ENCODE data around the gene EEF1AKMT3.

Gene EEF1AKMT3

DNA sequence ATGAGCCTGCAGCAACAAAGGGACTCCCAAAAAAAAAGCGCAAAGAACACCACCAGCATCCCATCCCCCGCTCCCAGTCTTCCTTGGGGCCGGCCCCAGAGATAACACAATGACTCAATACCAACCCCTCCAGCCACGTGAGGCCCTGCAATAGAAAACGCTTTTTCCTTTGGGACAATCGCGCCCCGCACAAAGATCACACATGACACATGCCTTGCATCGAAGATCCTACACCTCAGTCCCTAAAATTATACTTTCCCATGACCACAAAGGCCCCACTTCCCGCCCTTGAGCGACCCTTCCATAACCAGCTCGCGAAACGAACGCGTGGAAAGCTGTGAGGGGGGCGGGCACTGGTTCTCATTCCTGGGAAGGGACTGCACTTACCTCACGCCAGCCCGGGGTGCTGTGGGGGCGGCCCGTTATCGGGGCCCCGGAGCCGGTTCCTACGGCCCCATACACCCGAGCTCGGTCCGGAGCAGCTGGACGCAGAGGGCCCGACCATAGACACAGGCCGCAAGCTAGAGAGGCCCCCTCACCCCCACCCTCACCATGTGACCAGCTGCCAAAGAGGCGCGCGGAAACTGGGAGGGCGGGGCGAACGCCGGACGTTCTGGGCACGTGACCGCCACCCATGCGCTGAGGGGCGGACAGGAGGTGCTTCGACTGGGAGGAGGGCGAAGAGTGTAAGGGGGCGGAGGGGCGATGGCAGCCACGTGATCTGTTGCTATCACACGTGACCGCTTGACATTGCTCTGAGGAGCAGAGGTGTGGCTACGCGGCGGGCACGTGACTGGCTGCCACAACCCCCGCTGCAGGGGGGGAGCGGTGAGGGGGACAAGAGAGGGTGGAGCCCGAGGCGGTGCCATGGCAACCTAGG is 20.4 kb upstream of the EEF1AKMT3 start, which contains the start of gene CDK4:
CDK4 (minus strand) TSS at position 523 of the 880 bp plus-strand sequence. CDS start 593 bp downstream, outside the sequence.
- DNase-seq, result peak; percentile 100

DNA sequence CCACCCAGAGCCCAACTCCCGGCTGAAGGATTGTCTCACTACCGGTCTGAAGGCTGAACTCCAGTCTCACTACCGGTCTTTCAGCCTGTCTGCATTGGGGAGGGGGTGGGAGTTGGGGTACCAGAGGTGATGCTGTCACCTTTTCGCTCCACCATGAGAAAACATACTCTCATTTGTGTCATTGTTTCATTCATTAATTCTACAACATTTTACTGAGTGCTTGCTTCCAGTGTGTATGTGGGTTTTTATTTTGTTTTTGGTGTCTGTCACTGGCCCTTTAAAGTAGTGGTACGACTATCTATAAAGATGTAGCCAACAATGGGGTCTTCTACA is 19.8 kb upstream of the EEF1AKMT3 start:
- no peak for DNase-seq

DNA sequence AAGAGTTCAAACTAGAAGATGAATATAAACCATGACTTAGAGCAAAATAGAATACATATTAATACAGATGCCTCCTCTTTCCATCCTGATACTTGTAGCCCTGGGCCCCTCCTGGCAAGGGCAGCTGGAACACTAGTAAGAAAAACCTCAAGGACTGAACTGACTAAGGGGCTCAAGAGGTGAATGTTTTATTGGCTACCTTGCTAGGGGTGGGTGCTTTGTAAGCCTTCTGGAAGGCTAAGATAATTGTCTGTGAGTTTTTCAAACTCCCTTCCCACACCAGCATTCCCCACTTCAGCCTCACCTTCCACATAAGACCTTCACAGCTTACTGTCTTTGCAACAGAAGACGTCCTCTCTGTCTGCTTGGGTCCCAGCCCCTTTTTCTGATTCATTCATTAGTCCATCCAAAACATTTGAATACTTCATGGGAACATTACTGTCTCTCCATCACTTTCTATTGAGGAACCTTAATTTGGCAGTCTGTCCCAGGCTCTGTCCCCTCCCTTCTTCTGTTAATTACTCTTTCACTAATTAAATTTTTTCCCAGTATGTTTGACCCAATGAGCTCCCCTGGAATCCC is 18.6 kb upstream of the EEF1AKMT3 start:
- no peak for DNase-seq

DNA sequence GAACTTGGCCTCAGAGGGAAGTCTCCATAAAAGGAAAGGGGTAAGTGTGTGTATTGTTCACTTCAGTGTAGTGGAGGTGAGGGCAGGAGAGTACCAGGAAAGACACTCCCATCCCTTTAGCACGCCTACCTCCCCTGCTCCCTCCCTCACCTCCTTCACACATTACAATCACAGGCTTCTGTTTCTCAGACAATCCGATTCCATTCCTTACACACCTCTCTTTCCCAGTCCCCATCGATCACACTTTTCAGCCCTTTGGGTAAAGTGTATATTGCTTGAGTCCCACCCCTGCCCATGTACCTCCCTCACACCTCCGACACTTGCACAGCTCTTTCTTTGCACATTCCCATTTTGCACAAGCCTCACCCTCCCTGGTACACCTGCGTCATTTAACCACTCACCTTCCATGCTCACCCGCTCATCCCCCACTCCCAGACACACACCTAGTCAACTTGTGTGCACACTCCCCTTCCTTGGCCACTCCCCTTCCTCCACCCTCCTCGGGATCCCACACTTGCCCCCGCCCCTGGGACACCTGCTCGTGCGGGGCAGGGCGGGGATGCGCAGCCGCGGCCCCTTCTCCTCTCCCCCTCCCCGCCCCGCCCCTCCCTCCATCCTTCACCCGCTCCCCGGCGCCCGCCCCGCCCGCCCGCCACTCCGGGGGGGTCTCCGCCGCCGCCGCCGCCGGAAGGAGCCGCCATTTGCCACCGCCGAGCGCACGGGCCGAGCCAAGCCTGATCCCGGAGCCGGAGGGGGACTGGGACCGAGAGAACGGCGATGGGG is 17.8 kb upstream of the EEF1AKMT3 start, which contains the start of gene MARCHF9:
MARCHF9 (plus strand) TSS at position 693 of the 783 bp plus-strand sequence. CDS start 426 bp downstream, outside the sequence.
- DNase-seq, result no peak

DNA sequence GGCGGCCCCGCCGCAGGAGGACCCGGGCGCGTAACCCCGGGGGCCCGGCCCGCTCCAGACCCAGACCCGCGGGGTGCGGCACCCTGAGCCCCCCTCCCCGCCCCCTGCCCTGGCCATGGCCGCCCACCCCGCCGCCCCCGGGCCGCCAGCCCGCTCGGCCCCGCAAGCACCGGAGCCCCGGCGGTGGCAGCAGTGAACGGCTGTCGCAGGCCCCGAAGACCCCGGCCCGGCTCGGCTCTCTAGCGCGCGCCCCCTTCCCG is 17.3 kb upstream of the EEF1AKMT3 start:
- DNase-seq, result no peak

DNA sequence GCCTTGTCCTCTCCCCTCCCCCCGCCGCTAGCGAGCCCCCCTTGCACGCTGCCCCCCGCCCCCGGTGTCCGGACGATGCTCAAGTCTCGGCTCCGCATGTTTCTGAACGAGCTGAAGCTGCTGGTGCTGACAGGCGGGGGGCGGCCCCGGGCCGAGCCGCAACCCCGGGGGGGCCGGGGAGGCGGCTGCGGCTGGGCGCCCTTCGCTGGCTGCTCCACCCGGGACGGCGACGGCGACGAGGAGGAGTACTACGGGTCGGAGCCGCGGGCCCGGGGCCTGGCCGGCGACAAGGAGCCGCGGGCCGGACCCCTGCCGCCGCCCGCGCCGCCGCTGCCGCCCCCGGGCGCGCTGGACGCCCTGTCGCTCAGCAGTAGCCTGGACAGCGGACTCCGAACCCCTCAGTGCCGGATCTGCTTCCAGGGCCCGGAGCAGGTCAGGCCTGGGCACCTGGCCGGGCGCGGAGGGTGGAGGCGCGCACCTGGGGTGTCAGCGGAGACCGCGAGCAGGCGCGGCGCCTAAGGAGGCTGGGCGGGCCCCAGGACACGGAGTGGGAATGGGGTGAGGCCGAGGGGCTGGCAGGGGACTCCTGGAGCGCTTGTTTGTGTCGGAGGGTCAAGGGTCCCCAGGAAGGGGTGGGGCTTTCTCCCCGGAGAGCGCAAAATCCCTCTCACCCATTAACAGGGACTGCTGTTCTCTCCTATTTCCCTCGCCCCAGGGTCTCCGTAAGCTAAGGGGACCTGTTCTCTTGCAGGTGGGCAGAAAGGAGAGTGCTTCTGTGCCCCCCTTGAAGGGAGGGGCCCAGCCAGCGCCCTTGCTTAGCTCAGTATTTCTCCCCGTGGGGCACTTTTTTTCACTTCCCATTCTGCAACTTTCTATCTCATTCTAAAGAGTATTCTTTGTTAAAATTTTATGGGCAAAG is 16.7 kb upstream of the EEF1AKMT3 start:
- DNase-seq, result no peak

DNA sequence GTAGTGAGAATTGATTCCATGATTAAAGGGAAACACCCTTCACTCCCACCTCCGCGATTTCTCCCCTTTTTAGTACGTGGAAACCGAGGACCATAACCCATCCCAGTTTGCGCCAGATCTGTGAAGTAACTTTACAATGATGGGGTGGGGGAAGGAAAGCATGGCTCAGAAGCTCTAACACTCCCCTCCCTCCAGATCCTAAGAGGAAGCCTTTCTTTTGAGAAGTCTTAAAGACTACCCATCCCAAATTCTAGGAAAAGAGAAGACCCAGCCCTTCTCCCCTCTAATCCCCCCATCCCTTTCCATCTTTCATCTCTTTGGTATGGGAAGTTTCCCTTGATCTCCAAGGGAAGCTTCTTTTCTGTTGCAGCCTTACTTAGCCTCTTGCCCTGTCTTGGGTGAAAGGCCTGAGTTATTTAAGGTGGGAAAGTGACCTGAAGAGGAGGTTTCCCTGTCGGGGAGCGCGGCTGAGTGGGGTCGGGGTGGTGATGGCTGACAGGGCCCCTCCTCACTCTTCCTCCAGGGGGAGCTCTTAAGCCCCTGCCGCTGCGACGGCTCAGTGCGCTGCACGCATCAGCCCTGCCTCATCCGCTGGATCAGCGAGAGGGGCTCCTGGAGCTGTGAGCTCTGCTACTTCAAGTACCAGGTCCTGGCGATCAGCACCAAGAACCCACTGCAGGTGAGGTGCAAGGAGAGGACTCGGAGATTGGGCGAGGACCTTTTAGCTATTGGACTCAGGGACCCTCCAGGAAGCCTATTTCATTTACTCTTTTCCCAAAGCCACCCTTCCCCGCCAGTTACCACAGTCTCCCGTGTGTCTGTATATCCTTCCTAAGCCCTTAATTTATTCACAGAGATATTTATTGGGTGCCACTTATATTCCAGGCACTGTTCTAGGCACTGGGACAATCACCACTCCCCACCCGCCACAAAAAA is 15.7 kb upstream of the EEF1AKMT3 start:
- no peak for DNase-seq

DNA sequence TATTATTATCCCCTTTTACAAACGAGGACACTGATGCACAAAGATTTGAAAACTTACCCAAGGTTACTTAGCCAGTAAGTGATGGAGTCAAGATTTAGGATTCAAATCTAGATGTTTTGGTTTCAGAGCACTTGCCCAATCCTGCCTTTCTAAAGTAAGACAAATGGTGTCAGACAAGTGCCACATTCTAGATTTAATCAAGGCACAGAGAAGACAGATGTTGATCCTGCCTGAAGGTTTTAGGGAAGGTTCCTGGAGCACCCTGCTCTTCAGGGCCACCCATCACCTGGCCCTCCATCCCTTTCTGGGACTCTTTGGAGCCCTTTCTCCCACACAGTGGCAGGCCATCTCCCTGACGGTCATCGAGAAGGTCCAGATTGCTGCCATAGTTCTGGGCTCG is 14.6 kb upstream of the EEF1AKMT3 start:
- no peak for DNase-seq

DNA sequence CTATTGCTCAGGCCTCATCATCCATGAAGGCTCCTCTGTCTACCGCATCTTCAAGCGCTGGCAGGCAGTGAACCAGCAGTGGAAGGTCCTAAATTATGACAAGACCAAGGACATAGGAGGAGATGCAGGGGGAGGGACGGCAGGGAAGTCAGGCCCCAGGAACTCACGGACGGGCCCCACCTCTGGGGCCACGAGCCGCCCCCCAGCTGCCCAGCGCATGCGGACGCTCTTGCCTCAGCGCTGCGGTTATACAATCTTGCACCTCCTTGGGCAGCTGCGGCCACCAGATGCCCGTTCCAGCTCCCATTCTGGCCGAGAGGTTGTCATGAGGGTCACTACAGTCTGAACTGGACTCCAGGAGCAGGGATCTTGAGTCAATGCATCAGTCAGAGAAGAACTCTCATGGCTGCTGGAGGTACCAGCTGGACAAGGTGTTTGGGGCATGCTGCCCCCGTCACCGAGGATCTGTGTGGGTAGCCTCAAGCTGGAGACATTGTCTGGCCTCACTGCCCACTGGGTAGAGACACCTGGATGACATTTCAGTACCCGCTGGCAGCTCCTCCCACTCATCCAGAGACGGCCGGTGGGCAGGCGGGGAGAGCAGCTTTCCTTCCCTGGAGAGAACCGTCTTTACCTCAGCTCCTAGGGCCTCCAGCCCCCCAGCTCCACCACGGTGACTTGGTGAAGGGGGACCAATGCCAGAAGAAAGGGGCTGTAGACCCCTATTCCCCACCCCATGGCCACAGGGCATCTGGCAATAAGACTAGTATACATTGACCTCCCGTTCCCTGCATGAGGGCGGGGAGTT is 13.7 kb upstream of the EEF1AKMT3 start:
- no peak for DNase-seq

DNA sequence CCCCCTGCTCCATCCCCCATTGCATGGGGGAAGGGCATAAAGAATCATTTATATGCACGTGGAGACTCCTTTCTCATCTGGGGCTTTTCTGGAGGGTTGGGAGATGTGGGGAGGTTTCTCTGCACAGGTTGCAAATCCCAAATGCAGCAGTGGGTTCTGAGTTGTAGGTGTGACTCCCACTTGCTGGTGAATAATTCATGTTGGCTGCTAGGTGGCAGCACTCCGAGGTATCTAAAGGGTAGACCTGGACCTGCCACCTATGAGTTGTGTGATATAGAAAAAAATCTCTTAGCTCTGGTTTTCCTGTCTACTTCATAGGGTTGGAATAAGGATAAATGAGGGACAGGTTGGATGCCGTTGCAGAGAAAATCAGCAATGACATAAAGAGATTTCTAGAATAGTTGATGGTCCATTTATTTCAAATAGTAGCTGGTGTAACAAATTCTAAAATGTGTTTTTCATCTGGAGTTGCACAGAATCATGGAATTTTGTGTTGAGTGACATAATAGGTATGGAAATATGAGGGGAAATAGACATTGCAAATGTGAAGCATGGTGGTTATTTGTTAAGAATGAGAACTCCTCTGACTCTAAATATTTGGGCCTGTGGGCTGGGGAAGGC is 12.9 kb upstream of the EEF1AKMT3 start:
- no peak for DNase-seq

DNA sequence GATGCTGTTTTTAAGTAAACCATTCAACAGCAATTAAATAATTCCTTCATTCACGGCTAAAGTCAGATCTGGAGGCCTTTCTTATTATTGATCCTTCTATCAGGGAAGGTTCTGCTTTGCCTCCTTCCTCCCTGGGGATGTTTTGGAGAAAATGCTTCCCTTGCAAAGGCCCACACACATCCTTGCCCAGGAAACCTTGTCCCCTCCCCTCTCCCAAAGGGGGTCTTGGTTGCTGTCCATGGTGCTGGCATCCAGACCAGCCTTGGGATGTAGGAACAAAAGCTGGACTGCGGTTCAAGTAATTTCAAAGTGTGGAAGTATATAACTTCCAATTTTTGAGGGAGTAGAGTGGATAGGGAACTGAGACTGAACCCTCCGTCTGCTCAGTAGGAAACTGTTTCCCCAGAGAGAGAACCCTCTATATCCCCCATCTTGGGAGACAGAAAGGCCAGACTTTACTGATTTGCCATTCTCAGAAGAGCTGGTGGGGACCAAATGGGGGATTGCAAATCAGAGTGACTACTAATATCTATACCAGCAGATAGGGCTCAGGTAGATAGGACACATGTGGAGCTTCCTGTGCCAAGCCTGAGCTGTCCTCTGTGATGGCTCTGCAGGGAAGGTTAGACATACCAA is 11.9 kb upstream of the EEF1AKMT3 start:
- no peak for DNase-seq

DNA sequence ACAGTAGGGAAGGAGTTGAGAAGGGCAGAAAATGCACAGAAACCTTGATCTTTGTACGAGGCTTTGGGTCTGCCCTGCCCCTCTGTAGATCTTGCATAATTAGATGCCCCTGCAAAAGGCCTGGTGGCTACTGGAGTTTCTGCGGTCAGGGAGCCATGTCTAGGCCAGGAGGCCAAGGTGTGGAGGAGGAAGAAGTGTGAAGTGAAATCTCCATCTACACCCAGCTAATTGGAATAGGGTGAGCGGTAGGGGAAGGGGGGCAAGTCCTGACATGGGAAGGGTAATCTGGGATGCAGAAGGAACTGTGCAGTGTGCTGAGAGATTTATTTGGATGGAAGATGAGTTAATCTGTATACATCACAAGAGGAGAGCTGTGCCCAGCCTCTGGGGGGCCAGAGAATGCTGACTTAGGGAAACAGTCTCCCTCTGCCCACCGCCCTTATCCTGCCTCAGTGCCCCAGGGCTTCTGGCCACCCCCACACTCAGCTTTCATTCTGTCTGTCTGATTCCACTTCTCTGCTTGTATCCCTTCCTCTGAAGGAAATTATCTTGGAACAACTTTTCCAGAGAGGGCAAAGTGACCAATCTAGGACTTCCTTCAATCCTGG is 10.9 kb upstream of the EEF1AKMT3 start:
- DNase-seq, result no peak

DNA sequence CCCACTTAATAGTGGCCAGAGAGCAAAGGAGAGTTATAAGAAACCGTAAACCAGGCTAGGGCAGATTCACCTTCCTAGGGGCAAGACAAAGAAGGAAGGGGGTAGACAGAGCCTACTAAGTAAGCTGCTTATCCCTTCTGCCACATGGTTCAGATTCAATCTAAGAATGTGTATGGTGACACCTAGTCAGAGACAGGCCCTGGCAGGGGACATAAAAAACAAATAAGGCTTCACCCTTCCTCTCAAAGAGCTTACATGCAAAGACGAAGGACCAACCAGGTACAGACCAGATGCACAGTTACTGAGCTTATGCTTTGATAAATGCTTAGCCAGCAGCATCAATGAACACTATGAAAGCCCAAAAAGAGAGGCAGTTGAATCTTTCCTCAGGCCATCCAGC is 10.0 kb upstream of the EEF1AKMT3 start:
- DNase-seq, result no peak

DNA sequence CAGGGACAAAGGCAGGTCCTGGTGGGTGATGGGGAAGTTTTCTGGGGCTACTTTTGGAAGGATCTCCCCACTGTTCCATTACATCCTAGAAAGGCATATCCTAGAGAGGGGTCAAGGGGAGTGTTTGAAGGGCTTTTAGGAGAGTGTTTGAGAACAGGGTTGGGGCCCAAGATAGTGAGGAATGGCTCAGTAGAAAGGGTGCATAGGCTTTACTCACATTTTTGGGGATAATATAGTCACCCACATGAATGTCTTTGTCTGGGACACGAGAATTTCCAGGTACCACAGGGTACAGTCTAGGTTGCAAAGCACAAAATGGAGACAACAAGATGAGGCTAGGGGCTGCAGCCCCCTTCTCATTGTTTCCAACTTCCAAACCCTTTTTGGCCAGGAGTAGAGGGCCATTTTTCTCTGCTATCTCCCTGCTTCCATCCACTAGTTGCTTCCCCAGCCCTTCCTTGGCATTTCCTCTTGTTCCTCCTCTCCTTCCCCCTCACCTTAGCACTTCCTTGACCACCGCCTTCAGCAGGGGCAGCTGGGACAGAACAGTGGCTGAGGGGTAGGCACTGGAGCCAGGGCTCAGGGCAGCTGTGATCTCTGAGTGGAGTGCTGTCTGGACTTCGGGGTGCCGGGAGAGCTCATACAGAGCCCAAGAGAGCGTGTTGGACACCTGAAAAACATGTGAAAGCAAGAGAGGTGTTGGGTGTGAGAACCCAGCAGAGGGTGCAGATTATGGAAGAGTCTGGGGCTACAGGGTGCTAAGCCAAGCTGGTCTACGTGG is 8.3 kb upstream of the EEF1AKMT3 start:
- DNase-seq, result no peak

DNA sequence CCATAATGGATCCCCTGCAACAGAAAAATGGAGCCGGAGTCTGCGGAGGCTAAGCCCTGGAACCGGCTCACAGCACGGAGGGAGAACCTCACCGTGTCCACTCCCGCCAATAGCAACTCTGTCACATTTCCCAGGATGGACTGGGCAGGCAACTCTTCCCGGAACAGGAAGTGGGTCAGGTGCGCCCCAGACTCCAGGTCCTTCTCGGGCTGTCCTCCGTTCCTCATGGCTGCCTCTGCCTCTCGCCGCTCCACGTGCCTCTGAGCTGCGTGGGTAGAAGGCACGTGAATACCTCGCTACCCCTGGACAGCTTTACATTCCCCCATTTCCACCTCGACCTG is 7.8 kb upstream of the EEF1AKMT3 start:
- no peak for DNase-seq

DNA sequence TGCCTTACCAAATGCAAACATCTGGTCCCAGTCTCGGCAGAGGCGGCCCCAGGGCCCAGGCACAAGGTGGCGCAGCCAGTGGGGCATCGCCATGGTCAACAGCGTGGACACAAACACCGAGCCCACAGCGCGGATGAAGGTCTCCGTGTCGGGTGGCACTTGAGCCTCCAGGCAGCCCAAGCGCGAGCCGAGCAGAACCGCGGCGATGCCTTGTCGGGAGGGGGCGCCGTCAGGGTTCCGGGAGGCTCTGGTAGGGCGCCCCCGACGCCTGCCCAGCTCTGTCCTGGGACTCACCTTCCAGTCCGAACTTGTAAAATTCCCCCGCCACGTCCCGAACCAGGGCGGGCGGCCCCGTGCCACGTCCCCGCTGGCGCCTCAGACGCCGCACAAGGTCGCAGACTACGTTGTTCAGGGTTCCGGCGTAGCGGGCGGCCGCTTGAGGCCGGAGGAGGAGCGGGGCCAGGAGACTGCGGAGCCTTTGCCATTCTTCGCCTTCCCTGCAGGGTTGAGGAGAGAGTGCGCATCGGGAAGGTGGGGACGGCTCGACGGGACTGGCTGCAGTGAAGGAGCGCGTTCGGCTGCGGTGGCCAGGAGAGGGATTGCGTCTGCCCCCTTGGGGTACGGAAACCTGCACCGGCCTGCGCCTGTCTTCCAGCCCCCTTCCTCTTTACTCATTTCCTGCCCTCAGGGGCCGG is 7.3 kb upstream of the EEF1AKMT3 start:
- DNase-seq, result peak; percentile 25

DNA sequence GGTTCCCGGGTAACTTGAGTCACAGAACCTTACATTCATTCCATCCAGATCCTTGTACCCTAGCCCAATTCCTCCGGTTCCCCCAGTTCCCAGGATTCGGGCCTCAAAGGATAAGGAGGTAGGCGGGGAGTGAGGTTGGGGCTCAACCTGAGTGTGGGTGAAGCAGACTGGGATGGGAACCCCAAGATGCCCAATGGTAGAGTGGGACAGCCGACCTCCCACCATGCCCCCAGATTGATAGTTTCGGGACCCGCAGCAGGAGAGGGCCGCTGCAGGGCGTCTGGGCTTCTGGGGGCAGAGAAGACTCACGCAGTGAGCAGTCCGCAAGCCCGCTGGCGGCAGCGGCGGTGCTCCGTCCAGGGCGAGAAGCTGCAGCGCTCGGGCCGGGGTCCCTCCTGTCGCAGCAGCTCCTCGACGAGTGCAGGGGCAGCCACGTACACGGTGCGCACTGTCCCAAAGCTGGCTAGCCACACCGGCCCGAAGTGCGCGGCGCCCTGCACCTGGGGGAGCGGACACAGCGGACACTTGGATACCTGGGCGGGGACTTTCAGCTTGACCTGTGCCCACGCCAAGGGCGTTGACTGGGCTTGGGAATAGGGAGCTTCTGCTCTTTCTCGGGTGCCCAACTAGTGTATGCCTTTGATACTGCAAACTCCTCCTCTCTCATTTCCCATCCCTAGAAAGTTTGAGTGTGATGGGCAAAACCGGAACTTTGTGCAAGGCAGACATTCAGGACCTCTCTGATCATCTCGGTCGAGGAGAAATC is 6.5 kb upstream of the EEF1AKMT3 start:
- no peak for DNase-seq

Measured in fibroblast of skin of right quadriceps (primary cell).